ENCODE measurements around the gene ACSL5. TPM values are rescaled to one million over a fixed set of nuclear protein-coding genes. Genes with fewer than 3 reads are reported as not detected.
"Not testable (repeated sequence)": the region's sequence is repeated elsewhere in the genome, so short reads cannot be mapped to it uniquely, and the experiment has no call there.

Gene ACSL5
- total RNA-seq, 2 experiments from 2014 or later, result 22.1 to 22.9 TPM

- Mint-ChIP-seq H3K36me3 (ENCODE audit: low read depth) (peaks cover 28% of the 10 kb centered on the region), H3K9me3 (peaks cover 1% of the 10 kb centered on the region), H3K27me3 (ENCODE audit: low read depth) (no peaks in the 10 kb centered on the region), H3K27ac (peak overlapping the region; percentile 95), H3K4me3 (no peak overlapping the region), H3K4me1 (ENCODE audit: low read depth) (peaks cover 27% of the 10 kb centered on the region)
- intact Hi-C loops (cut with micrococcal nuclease), result loop anchor here (5.0 to 10.0 kb wide), 3 partner anchors 492 to 1222 kb away; partner anchors contain the start of gene TCF7L2
- CTCF ChIA-PET, result interaction anchor here (1.4 kb wide), 1 partner anchor 12 kb away, joined by 7 read pairs; no protein-coding TSS in a partner anchor
- DNase-seq, result no peak
Measured at GRCh38 chr10:112460366-112460765, 86.5 kb downstream of the ACSL5 start.

- Mint-ChIP-seq H3K27me3 (ENCODE audit: low read depth) (no peaks in the 10 kb centered on the region), H3K27ac (peak overlapping the region; percentile 95), H3K4me1 (ENCODE audit: low read depth) (peaks cover 23% of the 10 kb centered on the region), H3K4me3 (no peak overlapping the region), H3K9me3 (peaks cover 1% of the 10 kb centered on the region), H3K36me3 (ENCODE audit: low read depth) (peaks cover 31% of the 10 kb centered on the region)
- DNase-seq, result peak; percentile 90
- intact Hi-C loops (cut with micrococcal nuclease), result loop anchor here (1.0 to 10.0 kb wide), 6 partner anchors 15 to 1221 kb away; partner anchors contain the start of genes TCF7L2 and ZDHHC6
- CTCF ChIA-PET, result interaction anchor here (1.4 kb wide), 1 partner anchor 11 kb away, joined by 7 read pairs; no protein-coding TSS in a partner anchor
Measured at GRCh38 chr10:112461029-112461887, 87.3 kb downstream of the ACSL5 start.

DNA sequence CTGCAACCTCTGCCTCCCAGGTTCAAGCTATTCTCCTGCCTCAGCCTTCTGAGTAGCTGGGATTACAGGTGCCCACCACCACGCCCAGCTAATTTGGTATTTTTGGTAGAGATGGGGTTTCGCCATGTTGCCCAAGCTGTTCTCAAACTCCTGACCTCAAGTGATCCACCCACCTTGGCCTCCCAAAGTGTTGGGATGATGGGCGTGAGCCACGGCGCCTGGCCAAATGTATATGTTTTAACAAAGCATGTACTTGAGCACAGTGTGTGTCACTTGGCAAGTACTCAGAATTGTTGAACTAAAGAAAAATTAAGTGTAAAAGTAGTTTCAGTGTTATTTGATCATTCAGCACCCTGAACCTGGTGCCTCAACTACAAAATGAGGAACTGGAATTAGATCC lies 90.2 kb downstream of the ACSL5 start:
- H3K4me1 Mint-ChIP-seq (ENCODE audit: low read depth), result peaks cover 23% of the 10 kb centered on the region
- H3K4me3 Mint-ChIP-seq; DNase-seq; H3K27ac Mint-ChIP-seq; H3K9me3 Mint-ChIP-seq; H3K27me3 Mint-ChIP-seq (ENCODE audit: low read depth): not testable (repeated sequence)
- intact Hi-C loops (cut with micrococcal nuclease), result loop anchor here (5.0 to 10.0 kb wide), 3 partner anchors 488 to 1218 kb away; partner anchors contain the start of gene TCF7L2
- CTCF ChIA-PET, result interaction anchor here (1.2 to 1.8 kb wide), 2 partner anchors 8 to 91 kb away, joined by 3 to 6 read pairs; partner anchors contain the start of gene ACSL5
- peaks cover 35% of the 10 kb centered on the region for H3K36me3 Mint-ChIP-seq (ENCODE audit: low read depth)

- CTCF ChIA-PET, result interaction anchor here (1.0 kb wide), 1 partner anchor 8 kb away, joined by 4 read pairs; no protein-coding TSS in a partner anchor
- H3K4me3 Mint-ChIP-seq, result no peak overlapping the region
- DNase-seq, result no peak
- peaks cover 22% of the 10 kb centered on the region for H3K4me1 Mint-ChIP-seq (ENCODE audit: low read depth)
- no peaks in the 10 kb centered on the region for H3K27me3 Mint-ChIP-seq (ENCODE audit: low read depth)
- peaks cover 1% of the 10 kb centered on the region for H3K9me3 Mint-ChIP-seq
- peaks cover 34% of the 10 kb centered on the region for H3K36me3 Mint-ChIP-seq (ENCODE audit: low read depth)
- peak overlapping the region; percentile 5 for H3K27ac Mint-ChIP-seq
- intact Hi-C loops (cut with micrococcal nuclease), result loop anchor here (10.0 kb wide), 1 partner anchor 859 kb away; no protein-coding TSS in a partner anchor
Measured at GRCh38 chr10:112465299-112465883, 91.5 kb downstream of the ACSL5 start.

GRCh38 chr10:112466802-112467201 lies 92.9 kb downstream of the ACSL5 start:
- Mint-ChIP-seq H3K4me1 (ENCODE audit: low read depth) (peaks cover 15% of the 10 kb centered on the region), H3K4me3 (no peak overlapping the region), H3K9me3 (peaks cover 1% of the 10 kb centered on the region), H3K27ac (peak overlapping the region; percentile 47), H3K36me3 (ENCODE audit: low read depth) (peaks cover 27% of the 10 kb centered on the region), H3K27me3 (ENCODE audit: low read depth) (no peaks in the 10 kb centered on the region)
- DNase-seq, result no peak
- CTCF ChIA-PET, result no interaction called here
- intact Hi-C loops (cut with micrococcal nuclease), result loop anchor here (10.0 kb wide), 1 partner anchor 858 kb away; no protein-coding TSS in a partner anchor

DNA sequence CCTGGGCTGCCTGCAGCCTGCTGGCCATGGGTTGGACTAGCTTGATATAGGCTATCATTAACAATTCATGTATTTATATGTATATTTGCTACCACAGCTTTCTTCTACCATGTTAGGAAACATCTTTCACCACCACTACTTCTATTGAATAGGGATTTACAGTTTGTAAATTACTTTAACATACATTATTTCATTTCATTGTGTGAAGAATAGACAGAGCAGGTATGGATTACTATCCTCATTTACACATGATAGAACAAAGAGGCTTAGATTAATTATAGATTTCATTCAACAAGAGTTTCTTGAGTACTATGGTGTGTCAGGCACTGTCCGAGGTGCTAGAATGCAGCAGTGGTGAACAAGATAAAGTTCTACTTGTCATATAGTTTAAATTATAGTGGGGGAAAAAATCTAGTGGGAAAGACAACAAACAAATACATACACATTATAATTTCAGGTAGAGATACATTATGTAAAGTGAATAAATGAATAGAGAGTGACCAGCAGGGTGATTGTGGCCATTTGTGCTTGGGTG lies 93.7 kb downstream of the ACSL5 start:
- Mint-ChIP-seq H3K27me3 (ENCODE audit: low read depth) (no peaks in the 10 kb centered on the region), H3K36me3 (ENCODE audit: low read depth) (peaks cover 25% of the 10 kb centered on the region), H3K4me3 (no peak overlapping the region), H3K4me1 (ENCODE audit: low read depth) (peaks cover 13% of the 10 kb centered on the region), H3K9me3 (peaks cover 1% of the 10 kb centered on the region), H3K27ac (no peak overlapping the region)
- DNase-seq, result no peak
- CTCF ChIA-PET, result no interaction called here
- intact Hi-C loops (cut with micrococcal nuclease), result loop anchor here (10.0 kb wide), 1 partner anchor 857 kb away; no protein-coding TSS in a partner anchor

DNA sequence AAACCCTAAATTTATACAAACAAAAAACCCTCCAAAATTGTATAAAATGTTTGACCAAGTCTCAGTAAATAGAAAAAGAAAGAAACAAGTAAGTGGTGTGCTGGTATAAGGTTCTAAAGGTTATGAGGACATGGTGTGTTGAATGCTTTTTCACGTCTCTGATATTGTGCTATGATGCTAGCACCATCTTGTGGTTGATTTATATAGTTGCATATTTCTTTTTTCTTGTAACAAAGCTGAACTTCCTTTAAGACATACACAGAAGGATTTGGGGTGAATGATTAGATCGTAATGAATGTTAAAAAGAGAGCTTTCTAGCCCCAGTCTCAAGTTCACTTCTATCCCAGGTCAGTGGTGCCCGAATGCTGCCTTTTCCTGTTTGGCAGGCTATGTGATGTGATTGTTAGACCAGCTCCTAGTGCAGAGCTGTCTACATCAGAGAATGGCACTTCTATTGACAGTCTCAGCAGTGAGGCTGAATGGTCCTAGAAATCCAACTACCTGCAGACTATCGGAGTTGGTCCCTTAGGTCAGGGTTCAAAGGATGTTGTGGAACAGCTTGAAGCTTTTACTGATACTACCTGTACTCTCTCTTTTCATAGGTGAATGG lies 98.1 kb downstream of the ACSL5 start:
- Mint-ChIP-seq H3K36me3 (ENCODE audit: low read depth) (peaks cover 4% of the 10 kb centered on the region), H3K27me3 (ENCODE audit: low read depth) (no peaks in the 10 kb centered on the region), H3K4me1 (ENCODE audit: low read depth) (peaks cover 7% of the 10 kb centered on the region), H3K4me3 (no peak overlapping the region), H3K27ac (no peak overlapping the region), H3K9me3 (no peaks in the 10 kb centered on the region)
- no peak for DNase-seq
- intact Hi-C loops (cut with micrococcal nuclease), result loop anchor here (1.0 to 10.0 kb wide), 8 partner anchors 26 to 1049 kb away; partner anchors contain the start of genes GPAM and ZDHHC6
- CTCF ChIA-PET, result interaction anchor here (0.6 to 3.8 kb wide), 40 partner anchors 9 to 1575 kb away, joined by 3 to 35 read pairs (median 4); partner anchors contain the start of gene ACSL5

DNA sequence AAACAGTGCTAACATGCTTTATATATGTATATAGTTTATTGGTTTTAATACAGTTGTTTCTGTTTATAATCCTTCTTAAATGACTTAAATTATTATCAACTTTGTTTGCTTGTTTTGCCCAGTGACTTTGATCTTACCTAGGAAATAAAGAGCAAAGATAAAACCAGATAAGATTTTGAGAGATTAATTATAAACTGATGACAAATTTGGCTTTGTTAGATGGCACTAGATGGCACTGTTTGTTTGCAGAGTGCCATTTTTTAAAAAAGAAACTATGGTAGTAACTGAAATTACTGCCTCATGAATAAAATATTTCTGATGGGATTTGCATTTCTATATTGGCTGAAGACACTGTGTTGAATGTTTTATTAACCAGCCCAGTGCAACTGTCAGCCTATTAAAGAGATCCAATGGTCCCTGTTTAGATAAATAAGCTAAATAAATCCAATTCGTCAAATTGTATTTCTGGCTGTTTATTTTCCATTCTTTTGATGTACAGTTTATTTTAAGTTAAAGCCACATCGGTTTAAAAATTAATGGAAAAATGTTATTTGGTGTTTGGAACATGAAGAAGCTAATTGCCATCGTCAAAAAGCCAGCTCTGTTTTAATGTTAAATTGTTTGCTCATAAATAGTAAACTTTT lies 101.8 kb downstream of the ACSL5 start:
- Mint-ChIP-seq H3K4me3 (no peak overlapping the region), H3K36me3 (ENCODE audit: low read depth) (peaks cover 2% of the 10 kb centered on the region), H3K27ac (no peak overlapping the region), H3K9me3 (no peaks in the 10 kb centered on the region), H3K27me3 (ENCODE audit: low read depth) (no peaks in the 10 kb centered on the region), H3K4me1 (ENCODE audit: low read depth) (peaks cover 10% of the 10 kb centered on the region)
- no peak for DNase-seq
- intact Hi-C loops (cut with micrococcal nuclease), result loop anchor here (1.0 to 10.0 kb wide), 5 partner anchors 633 to 1088 kb away; no protein-coding TSS in a partner anchor
- CTCF ChIA-PET, result interaction anchor here (0.5 to 1.9 kb wide), 13 partner anchors 9 to 1160 kb away, joined by 3 to 6 read pairs (median 3); no protein-coding TSS in a partner anchor

Other genes starting within 250 kb of the ACSL5 start
- 1 to 10 TPM; 7.3 to 8.1 TPM for gene GPAM, start 190.4 kb upstream of the ACSL5 start, total RNA-seq
- gene TECTB, start 90.7 kb upstream of the ACSL5 start, total RNA-seq, result not detected
- 10 to 100 TPM; 37.8 to 39.0 TPM for gene ZDHHC6, start 72.8 kb downstream of the ACSL5 start, total RNA-seq
- gene VTI1A, start 73.1 kb downstream of the ACSL5 start, total RNA-seq, result 10 to 100 TPM; 24.9 to 28.4 TPM